H9 (cell line): ENCODE measurements around the gene GATC. TPM values are rescaled to one million over a fixed set of nuclear protein-coding genes. Genes with fewer than 3 reads are reported as not detected.

Source experiments
- DNase-seq: peaks from one replicate; pipeline ENCODE4 v3.0.0-alpha.2; 2017
- H2AFZ ChIP-seq: one replicate; pipeline ENCODE4 v1.6.1; 2013; ENCODE audit warnings: mild to moderate bottlenecking, low read length, control low read depth, moderate library complexity
- H2AK5ac ChIP-seq: 2 replicates; pipeline ENCODE4 v1.6.1; 2013; ENCODE audit warnings: low read length, control low read depth, mixed read lengths; ENCODE audit not compliant: insufficient read length
- H2BK120ac ChIP-seq: one replicate; pipeline ENCODE4 v1.6.1; 2013; ENCODE audit warnings: low read depth, mild to moderate bottlenecking, low read length, control low read depth, inconsistent platforms; ENCODE audit not compliant: poor library complexity, severe bottlenecking
- H2BK12ac ChIP-seq: 2 replicates; pipeline ENCODE4 v1.6.1; 2013; ENCODE audit warnings: low read length, control low read depth, mixed read lengths, low read depth; ENCODE audit not compliant: insufficient read length
- H2BK15ac ChIP-seq: 2 replicates; pipeline ENCODE4 v1.6.1; 2013; ENCODE audit warnings: low read depth, low read length, control low read depth
- H2BK20ac ChIP-seq: one replicate; pipeline ENCODE4 v1.6.1; 2013; ENCODE audit warnings: low read depth, mild to moderate bottlenecking, low read length, control low read depth, inconsistent platforms; ENCODE audit not compliant: poor library complexity, severe bottlenecking
- H2BK5ac ChIP-seq: 2 replicates; pipeline ENCODE4 v1.6.1; 2013; ENCODE audit warnings: low read length, control low read depth, mixed read lengths; ENCODE audit not compliant: insufficient read length
- H3K14ac ChIP-seq: 2 replicates; pipeline ENCODE4 v1.6.1; 2013; ENCODE audit warnings: low read length, control low read depth; ENCODE audit not compliant: insufficient read depth
- H3K18ac ChIP-seq: 2 replicates; pipeline ENCODE4 v1.6.1; 2013; ENCODE audit warnings: low read depth, mild to moderate bottlenecking, mixed read lengths, low read length, control low read depth; ENCODE audit not compliant: insufficient read length
- H3K23ac ChIP-seq: 2 replicates; pipeline ENCODE4 v1.6.1; 2013; ENCODE audit warnings: low read length, control low read depth, mixed read lengths, low read depth; ENCODE audit not compliant: insufficient read length
- H3K23me2 ChIP-seq: 2 replicates; pipeline ENCODE4 v1.6.1; 2013; ENCODE audit warnings: low read depth, mild to moderate bottlenecking, mixed read lengths, low read length, control low read depth; ENCODE audit not compliant: insufficient read length, poor library complexity, severe bottlenecking
- H3K27ac ChIP-seq: 2 replicates; pipeline ENCODE4 v1.5.1; 2013; ENCODE audit warnings: low read length, control low read depth, mixed read lengths, low read depth; ENCODE audit not compliant: insufficient read length
- H3K27me3 ChIP-seq: 2 replicates; pipeline ENCODE4 v1.6.1; 2013; ENCODE audit warnings: low read length, control low read depth, inconsistent platforms; ENCODE audit not compliant: insufficient read depth
- H3K4ac ChIP-seq: 2 replicates; pipeline ENCODE4 v1.6.1; 2013; ENCODE audit warnings: low read depth, mild to moderate bottlenecking, control low read depth, inconsistent platforms, low read length, moderate library complexity
- H3K4me1 ChIP-seq: 2 replicates; pipeline ENCODE4 v1.6.1; 2013; ENCODE audit warnings: low read length, control low read depth, inconsistent platforms; ENCODE audit not compliant: insufficient read depth
- H3K4me2 ChIP-seq: 2 replicates; pipeline ENCODE4 v1.6.1; 2013; ENCODE audit warnings: low read length, control low read depth, mixed read lengths; ENCODE audit not compliant: insufficient read length, insufficient read depth
- H3K56ac ChIP-seq: 2 replicates; pipeline ENCODE4 v1.6.1; 2013; ENCODE audit warnings: low read depth, mild to moderate bottlenecking, mixed read lengths, low read length, control low read depth; ENCODE audit not compliant: insufficient read length
- H3K79me1 ChIP-seq: 2 replicates; pipeline ENCODE4 v1.6.1; 2013; ENCODE audit warnings: low read depth, mild to moderate bottlenecking, moderate library complexity, low read length, control low read depth, inconsistent platforms; ENCODE audit not compliant: insufficient read depth, poor library complexity, severe bottlenecking
- H3K79me2 ChIP-seq: 2 replicates; pipeline ENCODE4 v1.6.1; 2013; ENCODE audit warnings: low read length, control low read depth, inconsistent platforms; ENCODE audit not compliant: insufficient read depth
- H3K9ac ChIP-seq: 2 replicates; pipeline ENCODE4 v1.6.1; 2013; ENCODE audit warnings: low read length, control low read depth, mixed read lengths; ENCODE audit not compliant: insufficient read length; ENCODE audit errors: extremely low read depth
- H3K9me3 ChIP-seq: one replicate; pipeline ENCODE4 v1.6.1; 2013; ENCODE audit warnings: low read depth, low read length, inconsistent platforms; ENCODE audit not compliant: control insufficient read depth
- H3T11ph ChIP-seq: one replicate; pipeline ENCODE4 v1.6.1; 2013; ENCODE audit warnings: mild to moderate bottlenecking, low read length, control low read depth, inconsistent platforms
- H4K20me1 ChIP-seq: one replicate; pipeline ENCODE4 v1.6.1; 2013; ENCODE audit not compliant: control insufficient read depth, insufficient read length, insufficient read depth
- H4K5ac ChIP-seq: 2 replicates; pipeline ENCODE4 v1.6.1; 2013; ENCODE audit warnings: low read depth, mild to moderate bottlenecking, mixed read lengths, low read length, control low read depth; ENCODE audit not compliant: insufficient read length
- H4K8ac ChIP-seq: replicated peaks from 2 replicates; pipeline ENCODE4 v1.6.1; 2013; ENCODE audit warnings: low read length, control low read depth, mixed read lengths, low read depth; ENCODE audit not compliant: insufficient read length
- H4K91ac ChIP-seq: 2 replicates; pipeline ENCODE4 v1.6.1; 2013; ENCODE audit warnings: low read depth, mild to moderate bottlenecking, moderate library complexity, mixed read lengths, low read length, control low read depth; ENCODE audit not compliant: insufficient read length
- H3K27ac Mint-ChIP-seq, 3 experiments: 2 replicates in 2 of 3; 3 replicates in 1 of 3; pipeline ENCODE4 v1.8.0; 2020 to 2021; ENCODE audit warnings: mixed read lengths in 3 of 3, mild to moderate bottlenecking in 1 of 3, moderate library complexity in 1 of 3
- H3K27me3 Mint-ChIP-seq: 2 replicates; pipeline ENCODE4 v1.8.0; 2021; ENCODE audit warnings: low read depth, mild to moderate bottlenecking, moderate library complexity, mixed read lengths
- H3K36me3 Mint-ChIP-seq, 3 experiments: 2 replicates in 2 of 3; 3 replicates in 1 of 3; pipeline ENCODE4 v1.8.0; 2020 to 2021; ENCODE audit warnings: low read depth in 3 of 3, mixed read lengths in 3 of 3; ENCODE audit not compliant: insufficient read depth in 1 of 3
- H3K4me1 Mint-ChIP-seq, 2 experiments: 2 replicates each; pipeline ENCODE4 v1.8.0; 2020; ENCODE audit warnings: mixed read lengths in 2 of 2
- H3K4me3 Mint-ChIP-seq, 2 experiments: 2 replicates in 1 of 2; 3 replicates in 1 of 2; pipeline ENCODE4 v1.8.0; 2020 to 2021; ENCODE audit warnings: mild to moderate bottlenecking in 2 of 2, mixed read lengths in 2 of 2, moderate library complexity in 1 of 2
- H3K9me3 Mint-ChIP-seq, 2 experiments: 2 replicates in 1 of 2; 3 replicates in 1 of 2; pipeline ENCODE4 v1.8.0; 2020; ENCODE audit warnings: mild to moderate bottlenecking in 2 of 2, mixed read lengths in 2 of 2, moderate library complexity in 1 of 2
- CTCF ChIP-seq: fragments of 200-600 bp; sonication (generic); conservative IDR thresholded peaks from 3 replicates; pipeline ENCODE4 v1.8.0; 2021; ENCODE audit warnings: antibody characterized with exemption, mild to moderate bottlenecking
- WGBS: extraction: QIAGEN DNeasy Blood & Tissue Kit; methylation state at CpG from one replicate; pipeline ENCODE4 v1.1.7; 2013; ENCODE audit warnings: missing lambda C conversion rate, low lambda C conversion rate, mixed read lengths; ENCODE audit not compliant: insufficient read length; ENCODE audit errors: extremely low coverage; 5-methylcytosine and 5-hydroxymethylcytosine counted together
- total RNA-seq: library from RNA; stranded (reverse); gene quantifications from 2 replicates; pipeline ENCODE4 v1.2.1, GENCODE V29; 2021

The GATC gene
- total RNA-seq, 1 experiment from 2014 or later = 25.9 TPM

- Histone ChIP-seq H2BK12ac (no peak overlapping the region), H2BK5ac (no peak overlapping the region), H3K4me1 (peaks cover 4% of the 10 kb centered on the region; the same call in 1 of the 2 replicates), H3K79me1 (no peaks in the 10 kb centered on the region), H3K9me3 (no peaks in the 10 kb centered on the region), H4K5ac (no peak overlapping the region), H3K23ac (no peak overlapping the region), H3K4me2 (no peak overlapping the region), H2BK15ac (no peak overlapping the region), H3K23me2 (no peaks in the 10 kb centered on the region), H3K9ac (no peak overlapping the region), H4K20me1 (no peaks in the 10 kb centered on the region), H2AK5ac (no peak overlapping the region), H2AFZ (no peak overlapping the region), H3K56ac (no peak overlapping the region), H4K8ac (no peak overlapping the region), H4K91ac (no peak overlapping the region), H3K18ac (no peak overlapping the region), H3K79me2 (no peaks in the 10 kb centered on the region), H3K27ac (no peak overlapping the region), H2BK20ac (no peak overlapping the region), H3K4ac (no peak overlapping the region), H3K14ac (no peak overlapping the region), H3K27me3 (no peaks in the 10 kb centered on the region), H2BK120ac (no peak overlapping the region), H3T11ph (no peak overlapping the region)
- no peak for TF ChIP-seq CTCF
- peaks cover 22 to 42% (median 39%) of the 10 kb centered on the region in 3 experiments; a peak in 6 of 7 replicates for H3K36me3 Mint-ChIP-seq
- H3K4me3 Mint-ChIP-seq = no peak overlapping the region
- DNase-seq = no peak
- no peak overlapping the region for H3K27ac Mint-ChIP-seq
- H3K27me3 Mint-ChIP-seq = no peaks in the 10 kb centered on the region
- no CpG with 5 or more reads among the region's 8 CpGs for WGBS
- no peaks in the 10 kb centered on the region for H3K9me3 Mint-ChIP-seq
- peaks cover 13 to 14% of the 10 kb centered on the region in 2 experiments for H3K4me1 Mint-ChIP-seq
Observed at GRCh38 chr12:120508537-120508936, 62.3 kb downstream of the GATC start.

Other genes with a start within 250 kb of the GATC start
- gene RPLP0, start 245.3 kb upstream of the GATC start, total RNA-seq = 2,950 and 3,019 TPM in 2 replicates
- 88.9 and 92.8 TPM in 2 replicates for gene PXN, start 180.7 kb upstream of the GATC start, total RNA-seq
- gene RNU4-2, start 154.5 kb upstream of the GATC start, total RNA-seq = 2,441 and 2,702 TPM in 2 replicates
- 3,262 and 3,277 TPM in 2 replicates for gene RNU4-1, start 153.2 kb upstream of the GATC start, total RNA-seq
- gene SIRT4, start 144.1 kb upstream of the GATC start, total RNA-seq = 1.4 and 2.1 TPM in 2 replicates
- not detected in 2 replicates for gene PLA2G1B, start 118.7 kb upstream of the GATC start, total RNA-seq
- gene MSI1, start 77.3 kb upstream of the GATC start, total RNA-seq = 91.5 and 93.2 TPM in 2 replicates
- gene COX6A1, start 8.3 kb upstream of the GATC start, total RNA-seq = 415 and 425 TPM in 2 replicates
- gene TRIAP1, start 60 bp upstream of the GATC start, total RNA-seq = 70.4 and 77.9 TPM in 2 replicates
- gene SRSF9, start 23.3 kb downstream of the GATC start, total RNA-seq = 302 and 306 TPM in 2 replicates
- 618 and 638 TPM in 2 replicates for gene DYNLL1, start 49.7 kb downstream of the GATC start, total RNA-seq
- 31.3 and 34.8 TPM in 2 replicates for gene COQ5, start 82.7 kb downstream of the GATC start, total RNA-seq
- 153 and 157 TPM in 2 replicates for gene RNF10, start 87.9 kb downstream of the GATC start, total RNA-seq
- 64.0 and 65.8 TPM in 2 replicates for gene POP5, start 135.0 kb downstream of the GATC start, total RNA-seq
- 3.0 and 3.1 TPM in 2 replicates for gene CABP1, start 194.2 kb downstream of the GATC start, total RNA-seq
- 181 TPM in 2 replicates for gene MLEC, start 240.7 kb downstream of the GATC start, total RNA-seq